ENCODE data around the gene C7orf25.

DNA sequence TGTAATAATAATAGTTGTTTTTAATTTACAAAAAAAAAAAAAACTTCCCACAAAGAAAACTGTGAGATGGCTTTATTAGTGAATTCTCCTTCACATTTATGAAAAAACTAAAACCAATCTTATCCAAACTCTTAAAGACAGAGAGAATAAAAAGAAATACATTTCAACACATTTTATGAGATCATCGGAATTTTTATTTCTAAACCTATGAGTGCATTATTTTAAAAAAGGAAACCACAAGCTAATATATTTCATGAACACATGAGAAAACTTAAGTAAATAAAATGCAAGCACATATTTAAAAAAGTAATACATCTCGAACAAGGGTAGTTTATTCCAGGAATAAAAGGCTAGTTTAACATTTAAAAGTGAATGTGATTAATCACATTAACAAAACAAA, 31.5 kb downstream of the C7orf25 start:
- no peak for TF ChIP-seq EZH2 (optimal IDR thresholded peaks at IDR 0.05; ENCODE audit: low read depth, low read length)
- TF ChIP-seq, protein P1, sequence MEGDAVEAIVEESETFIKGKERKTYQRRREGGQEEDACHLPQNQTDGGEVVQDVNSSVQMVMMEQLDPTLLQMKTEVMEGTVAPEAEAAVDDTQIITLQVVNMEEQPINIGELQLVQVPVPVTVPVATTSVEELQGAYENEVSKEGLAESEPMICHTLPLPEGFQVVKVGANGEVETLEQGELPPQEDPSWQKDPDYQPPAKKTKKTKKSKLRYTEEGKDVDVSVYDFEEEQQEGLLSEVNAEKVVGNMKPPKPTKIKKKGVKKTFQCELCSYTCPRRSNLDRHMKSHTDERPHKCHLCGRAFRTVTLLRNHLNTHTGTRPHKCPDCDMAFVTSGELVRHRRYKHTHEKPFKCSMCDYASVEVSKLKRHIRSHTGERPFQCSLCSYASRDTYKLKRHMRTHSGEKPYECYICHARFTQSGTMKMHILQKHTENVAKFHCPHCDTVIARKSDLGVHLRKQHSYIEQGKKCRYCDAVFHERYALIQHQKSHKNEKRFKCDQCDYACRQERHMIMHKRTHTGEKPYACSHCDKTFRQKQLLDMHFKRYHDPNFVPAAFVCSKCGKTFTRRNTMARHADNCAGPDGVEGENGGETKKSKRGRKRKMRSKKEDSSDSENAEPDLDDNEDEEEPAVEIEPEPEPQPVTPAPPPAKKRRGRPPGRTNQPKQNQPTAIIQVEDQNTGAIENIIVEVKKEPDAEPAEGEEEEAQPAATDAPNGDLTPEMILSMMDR (IDR thresholded peaks at IDR 0.05; ENCODE audit: low read length): no peak

Data from MM.1S (cell line).